Measurements from ENCODE around the gene IFNL2. TPM values are rescaled to one million over a fixed set of nuclear protein-coding genes. Genes with fewer than 3 reads are reported as not detected.

Gene IFNL2
- total RNA-seq, 1 donor from 2014 or later = not detected

GRCh38 chr19:39246951-39247669 is 21.1 kb upstream of the IFNL2 start:
- Mint-ChIP-seq H3K4me1 (no peaks in the 10 kb centered on the region), H3K4me3 (no peak overlapping the region), H3K36me3 (ENCODE audit: low read depth) (no peaks in the 10 kb centered on the region), H3K9me3 (no peaks in the 10 kb centered on the region), H3K27me3 (ENCODE audit: low read depth) (peaks cover 67% of the 10 kb centered on the region), H3K27ac (ENCODE audit: unreplicated experiment) (no peak overlapping the region)
- DNase-seq (ENCODE audit: low read depth, low spot score) = peak; percentile 18
- no peak for TF ChIP-seq CTCF (conservative IDR thresholded peaks at IDR 0.05)

- H3K27ac Mint-ChIP-seq (ENCODE audit: unreplicated experiment) = no peak overlapping the region
- no peak for TF ChIP-seq CTCF (conservative IDR thresholded peaks at IDR 0.05)
- no peaks in the 10 kb centered on the region for H3K4me1 Mint-ChIP-seq
- H3K27me3 Mint-ChIP-seq (ENCODE audit: low read depth) = peaks cover 75% of the 10 kb centered on the region
- H3K36me3 Mint-ChIP-seq (ENCODE audit: low read depth) = no peaks in the 10 kb centered on the region
- no peak for DNase-seq (ENCODE audit: low read depth, low spot score)
- no peak overlapping the region for H3K4me3 Mint-ChIP-seq
- no peaks in the 10 kb centered on the region for H3K9me3 Mint-ChIP-seq
Measured at GRCh38 chr19:39247701-39248664, 20.2 kb upstream of the IFNL2 start.

GRCh38 chr19:39248806-39249205 is 19.4 kb upstream of the IFNL2 start, which contains the start of gene IFNL4:
Gene IFNL4, minus strand, starts transcription at chr19:39248856.
- H3K27me3 Mint-ChIP-seq (ENCODE audit: low read depth) = peaks cover 78% of the 10 kb centered on the region

GRCh38 chr19:39251081-39251480 is 17.1 kb upstream of the IFNL2 start:
- no peaks in the 10 kb centered on the region for H3K36me3 Mint-ChIP-seq (ENCODE audit: low read depth)
- H3K4me1 Mint-ChIP-seq = no peaks in the 10 kb centered on the region
- H3K27me3 Mint-ChIP-seq (ENCODE audit: low read depth) = peaks cover 85% of the 10 kb centered on the region
- no peak for TF ChIP-seq CTCF (conservative IDR thresholded peaks at IDR 0.05)
- H3K4me3 Mint-ChIP-seq = no peak overlapping the region
- no peak overlapping the region for H3K27ac Mint-ChIP-seq (ENCODE audit: unreplicated experiment)
- H3K9me3 Mint-ChIP-seq = no peaks in the 10 kb centered on the region
- DNase-seq (ENCODE audit: low read depth, low spot score) = no peak

More at GRCh38 chr19:39248806-39249205, 19.4 kb upstream of the IFNL2 start, which contains the start of gene IFNL4:
- Mint-ChIP-seq H3K4me1 (no peaks in the 10 kb centered on the region), H3K9me3 (no peaks in the 10 kb centered on the region), H3K4me3 (no peak within 1 kb of the TSS), H3K27ac (ENCODE audit: unreplicated experiment) (no peak within 1 kb of the TSS), H3K36me3 (ENCODE audit: low read depth) (no peaks in the 10 kb centered on the region)
- TF ChIP-seq CTCF (conservative IDR thresholded peaks at IDR 0.05) = no peak
- no peak for DNase-seq (ENCODE audit: low read depth, low spot score)

GRCh38 chr19:39251846-39252245 is 16.4 kb upstream of the IFNL2 start:
- no peak for DNase-seq (ENCODE audit: low read depth, low spot score)
- Mint-ChIP-seq H3K27ac (ENCODE audit: unreplicated experiment) (no peak overlapping the region), H3K4me3 (no peak overlapping the region), H3K36me3 (ENCODE audit: low read depth) (no peaks in the 10 kb centered on the region), H3K27me3 (ENCODE audit: low read depth) (peaks cover 84% of the 10 kb centered on the region), H3K9me3 (no peaks in the 10 kb centered on the region), H3K4me1 (no peaks in the 10 kb centered on the region)
- no peak for TF ChIP-seq CTCF (conservative IDR thresholded peaks at IDR 0.05)
